GM12878 (cell line): ENCODE measurements around the gene HEATR1.

Experiments
- CTCF ChIP-seq, 3 experiments: IDR thresholded peaks in 2 of 3; conservative IDR thresholded peaks in 1 of 3; 2 replicates each; pipeline ENCODE4 v1.5.1; 2011; ENCODE audit warnings: low read depth in 3 of 3, low read length in 3 of 3, mild to moderate bottlenecking in 3 of 3, control low read depth in 2 of 3, moderate library complexity in 2 of 3, inconsistent platforms in 1 of 3, mixed read lengths in 1 of 3; ENCODE audit not compliant: control insufficient read depth in 2 of 3, insufficient read depth in 1 of 3; ENCODE audit errors: extremely low read depth in 1 of 3
- NFYB ChIP-seq: IDR thresholded peaks from 2 replicates; pipeline ENCODE4 v1.6.1; 2011; ENCODE audit warnings: low read depth, mild to moderate bottlenecking, low read length, improper control_type of control experiment, moderate library complexity; ENCODE audit not compliant: insufficient read depth
- SMAD1 ChIP-seq: fragments of 450-650 bp; IDR thresholded peaks from 2 replicates; pipeline ENCODE4 v1.6.1; 2018; ENCODE audit warnings: mild to moderate bottlenecking, low read depth; ENCODE audit not compliant: partially characterized antibody
- YY1 ChIP-seq: IDR thresholded peaks from 2 replicates; pipeline ENCODE4 v1.6.1; 2011; ENCODE audit warnings: low read depth, mild to moderate bottlenecking, low read length

- TF ChIP-seq SMAD1: no peak
- no peak for TF ChIP-seq NFYB
- TF ChIP-seq CTCF (IDR thresholded peaks at IDR 0.05 in 2 of 3, conservative IDR thresholded peaks at IDR 0.05 in 1 of 3; ENCODE audit: control insufficient read depth in 2 of 3, extremely low read depth in 1 of 3, insufficient read depth in 1 of 3, low read depth in 3 of 3, low read length in 3 of 3): no peak
- TF ChIP-seq YY1: no peak
Measured at GRCh38 chr1:236558846-236559245, 45.5 kb downstream of the HEATR1 start.
